Mucosa of rectum (tissue), 2 donors: ENCODE data around the gene DTX4.

ENCODE experiments used
- H3K27ac ChIP-seq, 2 donors: one replicate each; pipeline ENCODE4 v1.7.0; 2013; ENCODE audit warnings: inconsistent platforms in 2 of 2, low read depth in 2 of 2, low read length in 2 of 2
- H3K27me3 ChIP-seq, 2 donors: one replicate each; pipeline ENCODE4 v1.7.0; 2013; ENCODE audit warnings: low read length in 2 of 2; ENCODE audit not compliant: control insufficient read depth in 2 of 2, insufficient read depth in 2 of 2
- H3K36me3 ChIP-seq, 2 donors: one replicate each; pipeline ENCODE4 v1.7.0; 2013; ENCODE audit warnings: low read length in 2 of 2; ENCODE audit not compliant: control insufficient read depth in 2 of 2, insufficient read depth in 2 of 2
- H3K4me1 ChIP-seq, 2 donors: one replicate each; pipeline ENCODE4 v1.7.0; 2013; ENCODE audit warnings: low read length in 2 of 2, mild to moderate bottlenecking in 1 of 2; ENCODE audit not compliant: control insufficient read depth in 2 of 2, insufficient read depth in 2 of 2
- H3K4me3 ChIP-seq, 2 donors: one replicate each; pipeline ENCODE4 v1.7.0; 2013; ENCODE audit warnings: low read length in 2 of 2
- H3K9ac ChIP-seq, 2 donors: one replicate each; pipeline ENCODE4 v1.7.0; 2013; ENCODE audit warnings: low read length in 2 of 2, low read depth in 1 of 2, mild to moderate bottlenecking in 1 of 2
- H3K9me3 ChIP-seq, 2 donors: one replicate each; pipeline ENCODE4 v1.7.0; 2013; ENCODE audit warnings: low read length in 2 of 2; ENCODE audit not compliant: control insufficient read depth in 2 of 2
- donor health status: healthy.
- donor health status: Normal muscosa, but diverticular disease.

The DTX4 gene

DNA sequence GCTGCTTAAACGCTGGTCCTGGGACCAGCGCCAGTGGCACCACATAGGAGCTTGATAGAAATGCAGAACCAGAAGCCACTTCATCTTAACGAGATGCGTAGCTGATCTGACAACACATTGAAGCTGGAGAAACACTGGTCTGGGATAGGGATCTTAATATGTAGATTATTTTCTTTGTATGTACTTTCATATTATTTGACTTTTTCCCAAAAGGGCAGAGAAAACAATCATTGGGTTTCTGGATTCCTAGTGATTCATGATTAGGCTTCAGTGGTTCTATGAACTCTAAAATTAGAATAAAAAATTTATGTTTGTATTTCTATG lies 28.5 kb downstream of the DTX4 start:
- no peaks in the 10 kb centered on the region for H3K9me3 ChIP-seq
- H3K36me3 ChIP-seq = peaks cover 59 to 74% of the 10 kb centered on the region in 2 donors
- no peaks in the 10 kb centered on the region for H3K27me3 ChIP-seq
- no peak overlapping the region for H3K9ac ChIP-seq
- no peak overlapping the region for H3K27ac ChIP-seq
- H3K4me1 ChIP-seq = peaks cover 6 to 7% of the 10 kb centered on the region in 2 donors
- no peak overlapping the region for H3K4me3 ChIP-seq

GRCh38 chr11:59201353-59201752 lies 29.4 kb downstream of the DTX4 start:
- Histone ChIP-seq H3K4me1 (peaks cover 6 to 7% of the 10 kb centered on the region in 2 donors), H3K4me3 (no peak overlapping the region), H3K27me3 (no peaks in the 10 kb centered on the region), H3K9me3 (no peaks in the 10 kb centered on the region), H3K36me3 (peaks cover 57 to 75% of the 10 kb centered on the region in 2 donors), H3K27ac (no peak overlapping the region), H3K9ac (no peak overlapping the region)

GRCh38 chr11:59204746-59205145 lies 32.8 kb downstream of the DTX4 start:
- no peak overlapping the region for H3K9ac ChIP-seq
- H3K4me3 ChIP-seq = no peak overlapping the region
- H3K27me3 ChIP-seq = no peaks in the 10 kb centered on the region
- peaks cover 3 to 17% of the 10 kb centered on the region in 2 donors for H3K4me1 ChIP-seq
- peaks cover 47 to 56% of the 10 kb centered on the region in 2 donors for H3K36me3 ChIP-seq
- no peak overlapping the region for H3K27ac ChIP-seq
- H3K9me3 ChIP-seq = no peaks in the 10 kb centered on the region

DNA sequence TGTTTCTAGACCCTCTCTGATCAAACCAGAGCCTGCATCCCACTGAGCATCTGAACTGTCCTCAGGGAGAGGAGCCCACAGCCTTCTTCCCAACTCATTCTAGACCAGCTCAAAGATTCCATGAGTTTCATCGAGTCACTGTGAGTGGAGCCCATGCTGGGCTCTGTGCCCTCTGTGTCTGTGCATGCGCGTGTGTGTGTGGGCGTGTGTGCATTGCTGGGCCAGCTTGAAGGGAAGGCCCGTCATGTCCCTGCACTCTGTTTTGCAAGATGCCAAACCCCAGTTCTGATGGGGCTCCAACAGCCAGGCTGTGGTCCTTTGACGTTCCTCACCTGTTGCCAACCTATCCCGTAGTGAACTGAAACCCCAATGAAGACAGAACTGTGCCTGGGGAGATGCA lies 33.7 kb downstream of the DTX4 start:
- H3K36me3 ChIP-seq = peaks cover 47 to 55% of the 10 kb centered on the region in 2 donors
- H3K9ac ChIP-seq = no peak overlapping the region
- no peaks in the 10 kb centered on the region for H3K9me3 ChIP-seq
- peaks cover 3 to 17% of the 10 kb centered on the region in 2 donors for H3K4me1 ChIP-seq
- H3K27me3 ChIP-seq = no peaks in the 10 kb centered on the region
- H3K27ac ChIP-seq = no peak overlapping the region
- no peak overlapping the region for H3K4me3 ChIP-seq

DNA sequence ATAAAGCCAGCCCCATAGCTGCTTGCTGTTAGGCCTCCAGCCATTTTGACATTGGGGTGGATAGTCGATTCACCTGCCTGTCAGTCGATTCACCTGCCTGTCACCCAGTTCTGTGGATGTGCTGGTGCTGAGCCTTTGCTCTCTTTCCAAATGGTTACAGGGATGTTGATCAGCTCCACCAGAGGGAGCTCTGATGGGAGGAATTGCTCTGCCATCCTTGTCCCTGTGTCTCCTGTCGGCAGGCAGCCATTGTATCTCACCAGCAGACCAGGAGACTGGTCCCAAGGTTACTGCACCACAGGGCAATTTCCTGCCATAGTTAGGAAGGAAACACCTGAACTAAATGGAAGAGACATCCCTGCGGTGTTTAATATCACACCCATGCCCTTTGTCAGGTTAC lies 34.7 kb downstream of the DTX4 start:
- no peak overlapping the region for H3K4me3 ChIP-seq
- no peaks in the 10 kb centered on the region for H3K9me3 ChIP-seq
- no peak overlapping the region for H3K27ac ChIP-seq
- peaks cover 3 to 9% of the 10 kb centered on the region in 2 donors for H3K4me1 ChIP-seq
- no peak overlapping the region for H3K9ac ChIP-seq
- no peaks in the 10 kb centered on the region for H3K27me3 ChIP-seq
- peaks cover 43 to 46% of the 10 kb centered on the region in 2 donors for H3K36me3 ChIP-seq

DNA sequence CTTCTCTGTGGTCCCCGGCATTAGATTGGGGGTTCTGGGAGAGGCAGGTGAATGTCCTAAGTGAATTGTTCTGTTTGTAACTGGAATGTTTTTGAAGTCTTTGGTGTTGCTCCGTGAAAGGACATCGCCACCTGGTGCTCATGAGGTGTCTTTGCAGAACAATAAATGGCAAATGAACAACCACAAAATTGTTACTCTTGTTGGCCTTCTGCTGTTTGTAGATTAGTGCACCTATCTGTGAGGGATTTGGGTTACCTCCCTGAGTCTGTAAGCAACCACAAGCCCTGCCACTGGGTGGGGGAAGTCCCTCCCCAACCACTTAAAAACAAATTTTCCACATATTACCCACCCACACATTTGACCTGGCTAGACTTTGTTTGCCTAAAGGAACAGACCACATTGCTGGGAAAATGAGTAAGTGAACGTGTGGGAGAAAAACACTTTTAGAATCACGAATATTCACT lies 36.1 kb downstream of the DTX4 start:
- Histone ChIP-seq H3K27ac (peak overlapping the region in 1 of 2 donors; percentile 28), H3K9me3 (no peaks in the 10 kb centered on the region), H3K36me3 (peaks cover 29 to 35% of the 10 kb centered on the region in 2 donors), H3K9ac (no peak overlapping the region), H3K4me3 (peak overlapping the region in 1 of 2 donors; percentile 61), H3K4me1 (peaks cover 3 to 10% of the 10 kb centered on the region in 2 donors), H3K27me3 (no peaks in the 10 kb centered on the region)

GRCh38 chr11:59208956-59209355 lies 37.0 kb downstream of the DTX4 start:
- Histone ChIP-seq H3K4me1 (peaks cover 3 to 11% of the 10 kb centered on the region in 2 donors), H3K27me3 (no peaks in the 10 kb centered on the region), H3K4me3 (peak overlapping the region in 1 of 2 donors; percentile 61), H3K9ac (no peak overlapping the region), H3K9me3 (no peaks in the 10 kb centered on the region), H3K27ac (no peak overlapping the region), H3K36me3 (peaks cover 29% of the 10 kb centered on the region in 2 donors)

GRCh38 chr11:59212222-59212621 lies 40.3 kb downstream of the DTX4 start:
- H3K27me3 ChIP-seq = no peaks in the 10 kb centered on the region
- H3K27ac ChIP-seq = peak overlapping the region; percentile 54 to 62
- peaks cover 3 to 12% of the 10 kb centered on the region in 2 donors for H3K4me1 ChIP-seq
- H3K9me3 ChIP-seq = no peaks in the 10 kb centered on the region
- peaks cover 0 to 7% of the 10 kb centered on the region in 2 donors for H3K36me3 ChIP-seq
- peak overlapping the region in 1 of 2 donors; percentile 22 for H3K9ac ChIP-seq
- peak overlapping the region; percentile 53 to 61 for H3K4me3 ChIP-seq

DNA sequence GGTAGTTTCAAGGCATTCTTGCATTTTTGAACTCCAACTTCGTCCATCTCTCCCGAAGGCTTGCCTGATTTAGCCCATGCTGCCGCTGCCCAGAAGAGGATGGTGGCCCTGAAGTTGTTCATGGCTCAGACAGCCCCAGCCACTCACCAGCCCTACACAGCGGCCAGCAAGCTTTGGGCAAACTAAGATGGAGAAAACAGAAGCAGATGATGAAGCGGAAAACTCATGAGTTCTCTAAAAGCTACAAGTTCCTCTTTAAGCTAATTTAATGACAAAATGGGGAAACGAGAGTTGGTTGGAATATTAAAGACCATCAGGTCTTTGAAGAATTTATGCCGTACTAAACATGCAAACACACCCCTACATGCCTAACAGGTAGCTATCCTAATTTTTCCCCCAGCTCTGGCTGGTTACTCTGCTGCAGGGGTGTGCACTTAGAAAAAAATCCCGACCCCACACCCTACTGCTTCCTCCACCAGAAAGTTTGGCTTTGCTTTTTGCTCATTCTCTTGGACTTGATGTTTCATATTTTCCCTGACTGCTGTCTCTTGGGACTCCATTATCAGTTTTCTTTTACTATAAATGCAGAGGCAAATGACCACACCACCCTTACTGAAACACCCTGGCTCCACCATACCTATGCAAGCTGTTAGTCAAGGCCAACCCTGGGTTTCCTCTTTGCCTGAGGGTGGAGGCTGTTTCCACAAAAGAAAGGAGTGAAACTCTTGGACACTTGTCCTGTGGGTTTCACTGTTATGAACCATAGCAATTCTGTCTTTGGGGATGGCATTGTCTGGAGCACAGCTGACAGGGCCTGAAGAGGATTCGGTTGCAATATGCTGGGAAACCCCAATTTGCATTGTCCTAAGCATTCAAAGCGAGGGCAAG lies 41.1 kb downstream of the DTX4 start, which contains the start of gene MPEG1:
Gene MPEG1 (minus strand): TSS at position 184 of the 888 bp plus-strand sequence. CDS start 62 bp downstream, at position 122.
- Histone ChIP-seq H3K9me3 (no peaks in the 10 kb centered on the region), H3K27me3 (no peaks in the 10 kb centered on the region), H3K27ac (peak within 1 kb of the TSS; percentile 54 to 62), H3K4me3 (peak within 1 kb of the TSS; percentile 53 to 61), H3K36me3 (peaks cover 0 to 7% of the 10 kb centered on the region in 2 donors), H3K4me1 (peaks cover 3 to 7% of the 10 kb centered on the region in 2 donors), H3K9ac (peak within 1 kb of the TSS in 1 of 2 donors; percentile 22)

GRCh38 chr11:59214141-59214893 lies 42.4 kb downstream of the DTX4 start:
- Histone ChIP-seq H3K36me3 (peaks cover 0 to 3% of the 10 kb centered on the region in 2 donors), H3K9me3 (no peaks in the 10 kb centered on the region), H3K4me3 (no peak overlapping the region), H3K27ac (no peak overlapping the region), H3K4me1 (peaks cover 0 to 7% of the 10 kb centered on the region in 2 donors), H3K9ac (no peak overlapping the region), H3K27me3 (no peaks in the 10 kb centered on the region)
